SH-SY5Y (cell line): Measurements from ENCODE around the gene YBX2.

Experiments
- GATA2 ChIP-seq: IDR thresholded peaks from 2 replicates; pipeline ENCODE4 v1.6.1; 2011; ENCODE audit warnings: mild to moderate bottlenecking, low read depth, low read length
- GATA3 ChIP-seq: IDR thresholded peaks from 2 replicates; pipeline ENCODE4 v1.6.1; 2011; ENCODE audit warnings: low read depth, mild to moderate bottlenecking, low read length, moderate library complexity

The YBX2 gene

GRCh38 chr17:7327056-7327455, 32.6 kb upstream of the YBX2 start:
- TF ChIP-seq GATA3: no peak
- TF ChIP-seq GATA2: no peak

GRCh38 chr17:7326186-7326585, 31.7 kb upstream of the YBX2 start:
- TF ChIP-seq GATA2 (no peak), GATA3 (no peak)

GRCh38 chr17:7325031-7325528, 30.6 kb upstream of the YBX2 start:
- TF ChIP-seq GATA2: no peak
- no peak for TF ChIP-seq GATA3

- TF ChIP-seq GATA2: no peak
Measured at GRCh38 chr17:7324438-7324779, 30.0 kb upstream of the YBX2 start.

GRCh38 chr17:7323731-7324437, 29.4 kb upstream of the YBX2 start:
- TF ChIP-seq GATA3: no peak
- TF ChIP-seq GATA2: no peak

- TF ChIP-seq GATA3: no peak
- no peak for TF ChIP-seq GATA2
Measured at GRCh38 chr17:7322520-7323194, 28.2 kb upstream of the YBX2 start.

GRCh38 chr17:7321466-7321865, 27.0 kb upstream of the YBX2 start:
- TF ChIP-seq GATA2 (no peak), GATA3 (no peak)

- TF ChIP-seq GATA2 (no peak), GATA3 (no peak)
Measured at GRCh38 chr17:7318121-7318860, 23.9 kb upstream of the YBX2 start.

- TF ChIP-seq GATA3: no peak
- no peak for TF ChIP-seq GATA2
Measured at GRCh38 chr17:7317161-7317803, 22.8 kb upstream of the YBX2 start.

GRCh38 chr17:7315570-7316235, 21.3 kb upstream of the YBX2 start:
- TF ChIP-seq GATA2 (no peak), GATA3 (no peak)

GRCh38 chr17:7314719-7315569, 20.5 kb upstream of the YBX2 start, which contains the start of gene GPS2:
Gene GPS2, minus strand, starts transcription at chr17:7315360. Its CDS starts 308 bp downstream, at chr17:7315052.
- no peak for TF ChIP-seq GATA2
- TF ChIP-seq GATA3: no peak

GRCh38 chr17:7313890-7314718, 19.7 kb upstream of the YBX2 start:
- TF ChIP-seq GATA2: no peak
- TF ChIP-seq GATA3: no peak
